SU-DHL-6 (cell line): Measurements from ENCODE around the gene CDH13.

ENCODE experiments used
- H2AFZ ChIP-seq: fragments of 200-600 bp; sonication (generic); 2 replicates; pipeline ENCODE4 v1.6.1; 2014; ENCODE audit warnings: low read depth, mild to moderate bottlenecking, moderate library complexity, mixed read lengths, antibody characterized with exemption, low read length; ENCODE audit not compliant: severe bottlenecking
- H3F3A ChIP-seq: fragments of 200-600 bp; shearing (Covaris generic); 2 replicates; pipeline ENCODE4 v1.6.0; 2016; ENCODE audit warnings: antibody characterized with exemption, mild to moderate bottlenecking; ENCODE audit not compliant: insufficient read depth
- H3K27ac ChIP-seq: fragments of 200-600 bp; sonication (generic); 2 replicates; pipeline ENCODE4 v1.5.1; 2016; ENCODE audit warnings: low read depth, mild to moderate bottlenecking, low read length, moderate library complexity, mixed read lengths
- H3K27me3 ChIP-seq: fragments of 200-600 bp; sonication (generic), shearing (Covaris generic); 2 replicates; pipeline ENCODE4 v1.6.0; 2014; ENCODE audit warnings: mild to moderate bottlenecking, low read length
- H3K36me3 ChIP-seq: fragments of 200-600 bp; sonication (generic); 2 replicates; pipeline ENCODE4 v1.6.1; 2014; ENCODE audit warnings: mild to moderate bottlenecking, low read length, mixed read lengths
- H3K4me2 ChIP-seq: fragments of 300-600, 200-600 bp; shearing (Covaris generic), sonication (generic); 2 replicates; pipeline ENCODE4 v1.6.0; 2014; ENCODE audit warnings: low read length, low read depth, mild to moderate bottlenecking; ENCODE audit not compliant: poor library complexity, severe bottlenecking
- H3K4me3 ChIP-seq: fragments of 200-600 bp; sonication (generic); 2 replicates; pipeline ENCODE4 v1.5.1; 2014; ENCODE audit warnings: antibody characterized with exemption, low read length, mild to moderate bottlenecking, mixed read lengths; ENCODE audit not compliant: insufficient read depth, poor library complexity, severe bottlenecking
- H3K79me2 ChIP-seq: fragments of 200-600 bp; sonication (generic); 2 replicates; pipeline ENCODE4 v1.6.1; 2014; ENCODE audit warnings: mild to moderate bottlenecking, low read length, moderate library complexity; ENCODE audit not compliant: insufficient read depth
- H3K9ac ChIP-seq: fragments of 200-600 bp; sonication (generic); 2 replicates; pipeline ENCODE4 v1.7.0; 2014; ENCODE audit warnings: mild to moderate bottlenecking, low read length
- H3K9me2 ChIP-seq: fragments of 200-600 bp; sonication (generic); replicated peaks from 2 replicates; pipeline ENCODE4 v1.6.1; 2014; ENCODE audit warnings: low read length; ENCODE audit not compliant: insufficient read depth
- H3K9me3 ChIP-seq: fragments of 200-600 bp; sonication (generic); 2 replicates; pipeline ENCODE4 v1.6.1; 2014; ENCODE audit warnings: low read length, mixed read lengths; ENCODE audit not compliant: insufficient read depth
- H4K20me1 ChIP-seq: fragments of 200-600 bp; sonication (generic); 2 replicates; pipeline ENCODE4 v1.6.1; 2014; ENCODE audit warnings: low read depth, mild to moderate bottlenecking, antibody characterized with exemption, low read length, moderate library complexity, mixed read lengths
- CTCF ChIP-seq: fragments of 200-600 bp; sonication (generic); IDR thresholded peaks from one replicate; pipeline ENCODE4 v1.5.1; 2017; ENCODE audit warnings: antibody characterized with exemption, mild to moderate bottlenecking, low read length, moderate library complexity; ENCODE audit not compliant: insufficient read depth, poor library complexity, severe bottlenecking
- EZH2phosphoT487 ChIP-seq: fragments of 200-600 bp; sonication (generic), shearing (Covaris generic); conservative IDR thresholded peaks from 2 replicates; pipeline ENCODE4 v1.6.1; 2018; ENCODE audit warnings: mild to moderate bottlenecking, antibody characterized with exemption, low read length, moderate library complexity, mixed read lengths

Gene CDH13

GRCh38 chr16:82716361-82716855, 89.6 kb downstream of the CDH13 start:
- Histone ChIP-seq H3K27me3 (no peaks in the 10 kb centered on the region), H3K27ac (no peak overlapping the region), H4K20me1 (no peaks in the 10 kb centered on the region)

GRCh38 chr16:82720414-82720813, 93.6 kb downstream of the CDH13 start:
- Histone ChIP-seq H3K9ac (no peak overlapping the region), H3K4me2 (no peak overlapping the region), H3K79me2 (no peaks in the 10 kb centered on the region), H3K36me3 (no peaks in the 10 kb centered on the region), H3K27me3 (no peaks in the 10 kb centered on the region), H3F3A (no peaks in the 10 kb centered on the region), H3K9me3 (no peaks in the 10 kb centered on the region), H3K9me2 (no peaks in the 10 kb centered on the region), H3K27ac (no peak overlapping the region), H3K4me3 (no peak overlapping the region), H2AFZ (no peak overlapping the region), H4K20me1 (no peaks in the 10 kb centered on the region)
- TF ChIP-seq EZH2phosphoT487 (no peak), CTCF (no peak)

More at GRCh38 chr16:82716361-82716855, 89.6 kb downstream of the CDH13 start:
- Histone ChIP-seq H3K4me3 (no peak overlapping the region), H3K36me3 (no peaks in the 10 kb centered on the region), H3F3A (no peaks in the 10 kb centered on the region), H3K9me2 (no peaks in the 10 kb centered on the region), H3K4me2 (no peak overlapping the region), H3K79me2 (no peaks in the 10 kb centered on the region), H3K9me3 (no peaks in the 10 kb centered on the region), H3K9ac (no peak overlapping the region), H2AFZ (no peak overlapping the region)
- no peak for TF ChIP-seq EZH2phosphoT487
- TF ChIP-seq CTCF, result no peak

GRCh38 chr16:82726306-82726705, 99.5 kb downstream of the CDH13 start:
- H3K4me2 ChIP-seq, result no peak overlapping the region
- H2AFZ ChIP-seq, result no peak overlapping the region
- H4K20me1 ChIP-seq, result no peaks in the 10 kb centered on the region
- H3K27me3 ChIP-seq, result no peaks in the 10 kb centered on the region
- H3K9me3 ChIP-seq, result no peaks in the 10 kb centered on the region
- H3K4me3 ChIP-seq, result no peak overlapping the region
- no peak overlapping the region for H3K27ac ChIP-seq
- no peaks in the 10 kb centered on the region for H3K36me3 ChIP-seq
- no peaks in the 10 kb centered on the region for H3K9me2 ChIP-seq
- H3K79me2 ChIP-seq, result no peaks in the 10 kb centered on the region
- TF ChIP-seq EZH2phosphoT487, result no peak
- TF ChIP-seq CTCF, result no peak
- no peaks in the 10 kb centered on the region for H3F3A ChIP-seq
- no peak overlapping the region for H3K9ac ChIP-seq

- Histone ChIP-seq H3K79me2 (no peaks in the 10 kb centered on the region), H2AFZ (no peak overlapping the region), H3K9me3 (no peaks in the 10 kb centered on the region), H3K4me3 (no peak overlapping the region), H3K27me3 (no peaks in the 10 kb centered on the region), H3K9ac (no peak overlapping the region), H4K20me1 (no peaks in the 10 kb centered on the region), H3F3A (no peaks in the 10 kb centered on the region), H3K4me2 (no peak overlapping the region), H3K9me2 (no peaks in the 10 kb centered on the region), H3K36me3 (no peaks in the 10 kb centered on the region), H3K27ac (no peak overlapping the region)
- TF ChIP-seq CTCF (no peak), EZH2phosphoT487 (no peak)
Observed at GRCh38 chr16:82728901-82729300, 102.1 kb downstream of the CDH13 start.
